B cell (primary cell): Measurements from ENCODE around the gene SPRED2. TPM values are rescaled to one million over a fixed set of nuclear protein-coding genes. Genes with fewer than 3 reads are reported as not detected.

ENCODE experiments used
- ATAC-seq: fragments of 200-7000 bp; cut with Tn5 transposase; one replicate; pipeline ENCODE4 v1.10.0; 2021; ENCODE audit warnings: low read depth, mild to moderate bottlenecking, moderate number of reproducible peaks, moderate library complexity
- CTCF ChIA-PET: fragments of 350-600 bp; sonication (Branson Sonifier 250); formaldehyde crosslinking; loops from one replicate; lab custom pipeline; 2021; ENCODE audit warnings: antibody characterized with exemption, inconsistent platforms; lab: Charles Lee
- POLR2A ChIA-PET: fragments of 350-600 bp; sonication (Branson Sonifier 250); formaldehyde crosslinking; loops from one replicate; lab custom pipeline; 2021; ENCODE audit warnings: antibody characterized with exemption; lab: Charles Lee
- DNase-seq: peaks from one replicate; pipeline ENCODE4 v3.0.0; 2013
- H2AFZ ChIP-seq: 2 replicates; pipeline ENCODE4 v1.6.1; 2012; ENCODE audit warnings: mild to moderate bottlenecking, low read depth, low read length; ENCODE audit not compliant: insufficient read depth, poor library complexity, severe bottlenecking
- H3K27ac ChIP-seq, 2 donors: 1 replicate in 1 of 2; 2 replicates in 1 of 2; pipeline ENCODE4 v1.5.1; 2012 to 2013; ENCODE audit warnings: low read length in 2 of 2, mild to moderate bottlenecking in 2 of 2, moderate library complexity in 1 of 2
- H3K27me3 ChIP-seq, 4 experiments: fragments of 200-600 bp in 1 of 4; sonication (generic) in 1 of 4; replicated peaks in 1 of 4; 1 replicate in 2 of 4; 2 replicates in 2 of 4; pipeline versions ENCODE4 v1.6.1 to v1.7.0; 2013 to 2016; ENCODE audit warnings: low read length in 3 of 4, mild to moderate bottlenecking in 2 of 4, mixed read lengths in 1 of 4, moderate library complexity in 1 of 4; ENCODE audit not compliant: insufficient read depth in 4 of 4, control insufficient read depth in 3 of 4; ENCODE audit errors: control extremely low read depth in 1 of 4
- H3K36me3 ChIP-seq, 2 experiments: replicated peaks in 1 of 2; 1 replicate in 1 of 2; 2 replicates in 1 of 2; pipeline versions ENCODE4 v1.6.1 to v1.7.1; 2013; ENCODE audit warnings: low read length in 1 of 2; ENCODE audit not compliant: insufficient read depth in 2 of 2, control insufficient read depth in 1 of 2; ENCODE audit errors: control extremely low read depth in 1 of 2, extremely low read depth in 1 of 2
- H3K4me1 ChIP-seq, 2 donors: fragments of 200-600 bp in 1 of 2; sonication (generic) in 1 of 2; 1 replicate in 1 of 2; 2 replicates in 1 of 2; pipeline versions ENCODE4 v1.5.1 to v1.6.1; 2013 to 2017; ENCODE audit warnings: low read length in 2 of 2; ENCODE audit not compliant: control insufficient read depth in 2 of 2, insufficient read depth in 2 of 2
- H3K4me2 ChIP-seq: replicated peaks from 2 replicates; pipeline ENCODE3; 2012; ENCODE audit warnings: mild to moderate bottlenecking, low read depth, low read length; ENCODE audit not compliant: poor library complexity, severe bottlenecking
- H3K4me3 ChIP-seq, 5 experiments: fragments of 200-600 bp in 1 of 5; sonication (generic) in 1 of 5; 1 replicate in 3 of 5; 2 replicates in 2 of 5; pipeline versions ENCODE4 v1.5.1 to v1.7.0; 2011 to 2016; ENCODE audit warnings: low read length in 4 of 5, mild to moderate bottlenecking in 4 of 5, low read depth in 2 of 5, control low read depth in 1 of 5, moderate library complexity in 1 of 5; ENCODE audit not compliant: insufficient read depth in 1 of 5; ENCODE audit errors: control extremely low read depth in 1 of 5, extremely low read depth in 1 of 5
- H3K79me2 ChIP-seq: fragments of 200-600 bp; sonication (generic); one replicate; pipeline ENCODE4 v1.6.0; 2016; ENCODE audit warnings: low read length; ENCODE audit not compliant: control insufficient read depth, insufficient read depth
- H3K9ac ChIP-seq: fragments of 200-600 bp; sonication (generic); 2 replicates; pipeline ENCODE4 v1.6.1; 2017; ENCODE audit warnings: mild to moderate bottlenecking, low read length, moderate library complexity
- H3K9me3 ChIP-seq, 3 donors: one replicate each; pipeline versions ENCODE4 v1.6.1 to v1.7.1; 2013; ENCODE audit warnings: low read length in 2 of 3; ENCODE audit not compliant: control insufficient read depth in 2 of 3, insufficient read depth in 1 of 3; ENCODE audit errors: control extremely low read depth in 1 of 3
- H4K20me1 ChIP-seq: 2 replicates; pipeline ENCODE4 v1.6.0; 2012; ENCODE audit warnings: mild to moderate bottlenecking, low read length; ENCODE audit not compliant: insufficient read depth, control insufficient read depth, poor library complexity, severe bottlenecking
- H3K27ac Mint-ChIP-seq: one replicate; pipeline ENCODE4 v1.8.0; 2021; ENCODE audit warnings: mixed read lengths
- H3K27me3 Mint-ChIP-seq: one replicate; pipeline ENCODE4 v1.8.0; 2021; ENCODE audit warnings: mixed read lengths
- H3K4me1 Mint-ChIP-seq: one replicate; pipeline ENCODE4 v1.8.0; 2021; ENCODE audit warnings: mixed read lengths
- H3K4me3 Mint-ChIP-seq: one replicate; pipeline ENCODE4 v1.8.0; 2021; ENCODE audit warnings: mixed read lengths
- H3K9me3 Mint-ChIP-seq: one replicate; pipeline ENCODE4 v1.8.0; 2022; ENCODE audit warnings: mixed read lengths; ENCODE audit not compliant: insufficient read depth
- CTCF ChIP-seq: fragments of 200-600 bp; IDR thresholded peaks from one replicate; pipeline ENCODE4 v1.8.0; 2022; ENCODE audit warnings: antibody characterized with exemption, mild to moderate bottlenecking
- EZH2 ChIP-seq: IDR thresholded peaks from 2 replicates; pipeline ENCODE4 v1.6.1; 2012; ENCODE audit warnings: borderline replicate concordance, low read depth, mild to moderate bottlenecking, moderate library complexity, low read length; ENCODE audit not compliant: insufficient read depth, poor library complexity, severe bottlenecking
- WGBS: methylation state at CpG from one replicate; pipeline ENCODE4 v1.1.5; 2013; ENCODE audit warnings: missing lambda C conversion rate; ENCODE audit not compliant: insufficient coverage; 5-methylcytosine and 5-hydroxymethylcytosine counted together
- intact Hi-C: fragments of 100-400 bp; cut with micrococcal nuclease; formaldehyde crosslinking; loops from one replicate; pipeline ENCODE4 v1.10.0; 2022
- polyA plus RNA-seq: library from polyadenylated mRNA; depleted of rRNA; stranded (reverse); fragments of >200 nt; gene quantifications from 2 replicates; pipeline ENCODE4 v1.2.3, GENCODE V29; 2012
- total RNA-seq, 2 donors: library from RNA; stranded (reverse); fragments of 120-200 nt in 1 of 2; gene quantifications; 1 replicate in 1 of 2; 2 replicates in 1 of 2; pipeline versions ENCODE4 v1.2.3 to v1.2.4, GENCODE V29; 2013 to 2022

Gene SPRED2
- total and polyA plus RNA-seq, 2 donors (not counting 1 experiment from before 2014, with no cell fraction given), result 0.40 to 1.3 TPM

- Mint-ChIP-seq H3K27ac (no peak overlapping the region), H3K4me1 (peaks cover 18% of the 10 kb centered on the region), H3K9me3 (no peaks in the 10 kb centered on the region), H3K4me3 (no peak overlapping the region), H3K27me3 (peaks cover 50% of the 10 kb centered on the region)
- Histone ChIP-seq H4K20me1 (no peaks in the 10 kb centered on the region), H3K79me2 (peaks cover 46% of the 10 kb centered on the region), H3K9ac (no peak overlapping the region), H3K9me3 (no peaks in the 10 kb centered on the region), H3K27me3 (peaks cover 0 to 21% (median 10%) of the 10 kb centered on the region in 4 experiments), H3K4me2 (no peak overlapping the region), H3K4me3 (no peak overlapping the region), H2AFZ (no peak overlapping the region), H3K4me1 (peaks cover 14 to 15% of the 10 kb centered on the region in 2 donors), H3K27ac (no peak overlapping the region), H3K36me3 (no peaks in the 10 kb centered on the region)
- ATAC-seq, result no peak
- no peak for DNase-seq
- intact Hi-C loops, result no loop called here
- WGBS, result no CpG with 5 or more reads among the region's 3 CpGs
- POLR2A ChIA-PET, result no interaction called here
- TF ChIP-seq CTCF (no peak), EZH2 (no peak)
- CTCF ChIA-PET, result no interaction called here
Observed at GRCh38 chr2:65417509-65418085, 14.8 kb downstream of the SPRED2 start.

GRCh38 chr2:65416945-65417344 is 15.5 kb downstream of the SPRED2 start:
- Mint-ChIP-seq H3K4me1 (peaks cover 16% of the 10 kb centered on the region), H3K9me3 (no peaks in the 10 kb centered on the region), H3K4me3 (no peak overlapping the region), H3K27ac (no peak overlapping the region), H3K27me3 (peaks cover 46% of the 10 kb centered on the region)
- H3K36me3 ChIP-seq, result no peaks in the 10 kb centered on the region
- intact Hi-C loops, result no loop called here
- H3K9ac ChIP-seq, result no peak overlapping the region
- no peak overlapping the region for H3K4me3 ChIP-seq
- ChIA-PET CTCF (no interaction called here), POLR2A (no interaction called here)
- no peak for ATAC-seq
- H3K27ac ChIP-seq, result no peak overlapping the region
- H3K9me3 ChIP-seq, result no peaks in the 10 kb centered on the region
- H3K4me1 ChIP-seq, result peaks cover 14 to 15% of the 10 kb centered on the region in 2 donors
- no peak overlapping the region for H3K4me2 ChIP-seq
- no peak overlapping the region for H2AFZ ChIP-seq
- no peak for DNase-seq
- TF ChIP-seq EZH2 (no peak), CTCF (no peak)
- H3K79me2 ChIP-seq, result peaks cover 44% of the 10 kb centered on the region
- H3K27me3 ChIP-seq, result peaks cover 0 to 21% (median 10%) of the 10 kb centered on the region in 4 experiments
- WGBS, result 52% methylated on average over 3 of the region's 3 CpGs
- H4K20me1 ChIP-seq, result no peaks in the 10 kb centered on the region
